ENCODE results near the gene RRP36. TPM values are rescaled to one million over a fixed set of nuclear protein-coding genes. Genes with fewer than 3 reads are reported as not detected.

RRP36 gene
- total and polyA plus RNA-seq, 9 of the 15 experiments (the other 6 are each of a cell fraction or from before 2014, with no cell fraction given): 27.6 to 150 (median 114) TPM

DNA sequence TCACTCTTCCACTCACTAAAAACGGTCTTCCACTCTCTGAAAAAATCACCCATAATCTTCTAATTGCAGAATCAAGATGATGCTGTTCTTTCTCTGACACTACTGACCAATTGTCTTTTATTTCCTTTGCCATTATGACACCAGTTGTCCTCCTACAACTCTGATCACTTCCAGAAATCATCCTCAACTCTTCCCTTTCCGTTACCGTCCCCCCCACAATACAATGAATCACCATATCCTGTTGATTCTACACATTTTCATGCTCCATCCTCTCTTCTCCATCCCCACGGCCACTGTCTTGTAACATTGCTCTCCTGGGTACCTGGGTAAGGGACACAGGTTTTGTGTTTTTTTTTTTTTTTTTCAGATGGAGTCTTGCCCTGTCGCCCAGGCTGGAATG, 39.6 kb upstream of the RRP36 start (continued):
- TF ChIP-seq, protein P1, sequence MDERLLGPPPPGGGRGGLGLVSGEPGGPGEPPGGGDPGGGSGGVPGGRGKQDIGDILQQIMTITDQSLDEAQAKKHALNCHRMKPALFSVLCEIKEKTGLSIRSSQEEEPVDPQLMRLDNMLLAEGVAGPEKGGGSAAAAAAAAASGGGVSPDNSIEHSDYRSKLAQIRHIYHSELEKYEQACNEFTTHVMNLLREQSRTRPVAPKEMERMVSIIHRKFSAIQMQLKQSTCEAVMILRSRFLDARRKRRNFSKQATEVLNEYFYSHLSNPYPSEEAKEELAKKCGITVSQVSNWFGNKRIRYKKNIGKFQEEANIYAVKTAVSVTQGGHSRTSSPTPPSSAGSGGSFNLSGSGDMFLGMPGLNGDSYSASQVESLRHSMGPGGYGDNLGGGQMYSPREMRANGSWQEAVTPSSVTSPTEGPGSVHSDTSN (CRISPR knock-in tag; IDR thresholded peaks at IDR 0.05; ENCODE audit: low read depth): no peak
- TF ChIP-seq, protein P1 (tag; conservative IDR thresholded peaks at IDR 0.05; ENCODE audit: low read depth): no peak
- TF ChIP-seq ZNF3 (CRISPR knock-in tag; IDR thresholded peaks at IDR 0.05) (no peak), MCM7 (IDR thresholded peaks at IDR 0.05) (peak in 1 of 2 experiments; percentile 45; a peak in 1 of 4 replicates), TAF7 (tag; IDR thresholded peaks at IDR 0.05) (no peak), SMARCA4 (IDR thresholded peaks at IDR 0.05) (0 out of 2 replicates have a peak, but pooled peaks have one; percentile 13), KAT2B (IDR thresholded peaks at IDR 0.05; ENCODE audit: low read depth, low read length) (no peak), HDAC1 (IDR thresholded peaks at IDR 0.05) (0 out of 4 replicates have a peak, but pooled peaks of 1 of the 2 experiments have one; percentile 16), ZNF696 (CRISPR knock-in tag; conservative IDR thresholded peaks at IDR 0.05) (no peak), ZNF589 (CRISPR knock-in tag; IDR thresholded peaks at IDR 0.05; ENCODE audit: low read depth) (no peak)
- TF ChIP-seq, protein P2, sequence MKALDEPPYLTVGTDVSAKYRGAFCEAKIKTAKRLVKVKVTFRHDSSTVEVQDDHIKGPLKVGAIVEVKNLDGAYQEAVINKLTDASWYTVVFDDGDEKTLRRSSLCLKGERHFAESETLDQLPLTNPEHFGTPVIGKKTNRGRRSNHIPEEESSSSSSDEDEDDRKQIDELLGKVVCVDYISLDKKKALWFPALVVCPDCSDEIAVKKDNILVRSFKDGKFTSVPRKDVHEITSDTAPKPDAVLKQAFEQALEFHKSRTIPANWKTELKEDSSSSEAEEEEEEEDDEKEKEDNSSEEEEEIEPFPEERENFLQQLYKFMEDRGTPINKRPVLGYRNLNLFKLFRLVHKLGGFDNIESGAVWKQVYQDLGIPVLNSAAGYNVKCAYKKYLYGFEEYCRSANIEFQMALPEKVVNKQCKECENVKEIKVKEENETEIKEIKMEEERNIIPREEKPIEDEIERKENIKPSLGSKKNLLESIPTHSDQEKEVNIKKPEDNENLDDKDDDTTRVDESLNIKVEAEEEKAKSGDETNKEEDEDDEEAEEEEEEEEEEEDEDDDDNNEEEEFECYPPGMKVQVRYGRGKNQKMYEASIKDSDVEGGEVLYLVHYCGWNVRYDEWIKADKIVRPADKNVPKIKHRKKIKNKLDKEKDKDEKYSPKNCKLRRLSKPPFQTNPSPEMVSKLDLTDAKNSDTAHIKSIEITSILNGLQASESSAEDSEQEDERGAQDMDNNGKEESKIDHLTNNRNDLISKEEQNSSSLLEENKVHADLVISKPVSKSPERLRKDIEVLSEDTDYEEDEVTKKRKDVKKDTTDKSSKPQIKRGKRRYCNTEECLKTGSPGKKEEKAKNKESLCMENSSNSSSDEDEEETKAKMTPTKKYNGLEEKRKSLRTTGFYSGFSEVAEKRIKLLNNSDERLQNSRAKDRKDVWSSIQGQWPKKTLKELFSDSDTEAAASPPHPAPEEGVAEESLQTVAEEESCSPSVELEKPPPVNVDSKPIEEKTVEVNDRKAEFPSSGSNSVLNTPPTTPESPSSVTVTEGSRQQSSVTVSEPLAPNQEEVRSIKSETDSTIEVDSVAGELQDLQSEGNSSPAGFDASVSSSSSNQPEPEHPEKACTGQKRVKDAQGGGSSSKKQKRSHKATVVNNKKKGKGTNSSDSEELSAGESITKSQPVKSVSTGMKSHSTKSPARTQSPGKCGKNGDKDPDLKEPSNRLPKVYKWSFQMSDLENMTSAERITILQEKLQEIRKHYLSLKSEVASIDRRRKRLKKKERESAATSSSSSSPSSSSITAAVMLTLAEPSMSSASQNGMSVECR (CRISPR knock-in tag; IDR thresholded peaks at IDR 0.05): no peak

Data from K562 (cell line).